ENCODE results near the gene SPSB4.

DNA sequence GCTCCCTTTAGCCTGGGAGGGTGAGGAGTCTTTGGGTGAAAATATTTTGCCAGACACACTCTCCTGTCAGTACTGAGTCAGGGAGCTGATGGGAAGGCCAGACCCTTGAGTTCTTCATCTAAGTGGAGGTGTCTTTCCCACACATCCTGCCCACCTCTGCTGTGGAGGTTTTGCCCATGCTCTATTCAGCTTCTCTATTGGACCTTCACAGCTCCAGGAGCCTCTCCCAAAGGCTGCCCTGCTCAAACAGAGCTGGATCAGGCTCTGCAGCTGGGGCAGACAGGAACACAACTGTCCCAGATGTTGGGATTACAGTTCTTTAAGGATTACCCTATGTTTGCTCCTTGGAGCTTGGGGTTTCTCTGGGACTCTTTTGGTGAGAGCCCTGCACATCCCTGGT, 77.9 kb downstream of the SPSB4 start:
- TF ChIP-seq CTCF (IDR thresholded peaks at IDR 0.05 in 8 of 11, conservative IDR thresholded peaks at IDR 0.05 in 3 of 11) (no peak), POLR2A (IDR thresholded peaks at IDR 0.05) (no peak)
